Naive thymus-derived CD8-positive, alpha-beta T cell (primary cell): ENCODE data around the gene NRBP1. TPM values are rescaled to one million over a fixed set of nuclear protein-coding genes. Genes with fewer than 3 reads are reported as not detected.

Source experiments
- ATAC-seq, 2 donors: fragments of 150-1000 bp; cut with Tn5 transposase in 1 of 2; sonication (Bioruptor Pico), chemical (Tn5 transposase) in 1 of 2; 1 replicate in 1 of 2; 2 replicates in 1 of 2; pipeline ENCODE4 v1.10.0; 2021; ENCODE audit warnings: mild to moderate bottlenecking in 2 of 2, moderate library complexity in 2 of 2
- POLR2A ChIA-PET: fragments of 350-600 bp; sonication (Branson Sonifier 250); formaldehyde crosslinking; loops from one replicate; lab custom pipeline; 2021; ENCODE audit warnings: antibody characterized with exemption; lab: Charles Lee
- DNase-seq, 10 donors: peaks; one replicate each; pipeline versions ENCODE4 v3.0.0 to v3.0.0-alpha.2; 2020 to 2022
- H3K27ac Mint-ChIP-seq, 10 donors: one replicate each; pipeline ENCODE4 v1.8.0; 2020 to 2022; ENCODE audit warnings: mild to moderate bottlenecking in 10 of 10, mixed read lengths in 10 of 10, moderate library complexity in 4 of 10, inconsistent platforms in 1 of 10
- H3K27me3 Mint-ChIP-seq, 5 donors: one replicate each; pipeline ENCODE4 v1.8.0; 2021 to 2022; ENCODE audit warnings: mixed read lengths in 5 of 5
- H3K36me3 Mint-ChIP-seq, 3 donors: one replicate each; pipeline ENCODE4 v1.8.0; 2020 to 2022; ENCODE audit warnings: mixed read lengths in 3 of 3, mild to moderate bottlenecking in 2 of 3, inconsistent platforms in 1 of 3
- H3K4me1 Mint-ChIP-seq, 4 donors: one replicate each; pipeline ENCODE4 v1.8.0; 2021 to 2022; ENCODE audit warnings: mixed read lengths in 4 of 4
- H3K4me3 Mint-ChIP-seq, 10 donors: one replicate each; pipeline ENCODE4 v1.8.0; 2020 to 2022; ENCODE audit warnings: mild to moderate bottlenecking in 10 of 10, mixed read lengths in 10 of 10, moderate library complexity in 6 of 10, inconsistent platforms in 1 of 10
- H3K9me3 Mint-ChIP-seq, 9 donors: one replicate each; pipeline ENCODE4 v1.8.0; 2020 to 2022; ENCODE audit warnings: mixed read lengths in 9 of 9, mild to moderate bottlenecking in 3 of 9, inconsistent platforms in 1 of 9, moderate library complexity in 1 of 9
- polyA plus RNA-seq, 3 donors: library from polyadenylated mRNA; unstranded; fragments of 300-500 nt; fragmentation: Illumina TruSeq; gene quantifications; one replicate each; pipeline ENCODE4 v1.2.3, GENCODE V29; 2021
- total RNA-seq, 8 experiments: library from RNA in 2 of 8; stranded (reverse) in 2 of 8; gene quantifications; one replicate each; pipeline ENCODE4 v1.2.3 and lab custom pipeline; 2021 to 2026

The NRBP1 gene
- total and polyA plus RNA-seq, 5 experiments from 2014 or later: 73.4 to 118 (median 107) TPM

GRCh38 chr2:27451095-27451494, 22.7 kb downstream of the NRBP1 start:
- Mint-ChIP-seq H3K9me3 (no peaks in the 10 kb centered on the region), H3K27me3 (no peaks in the 10 kb centered on the region), H3K27ac (peak overlapping the region in 3 of 10 donors; percentile 9 to 38 (median 15)), H3K4me3 (no peak overlapping the region), H3K4me1 (peaks cover 0 to 3% (median 1%) of the 10 kb centered on the region in 4 donors), H3K36me3 (peaks cover 0 to 46% (median 10%) of the 10 kb centered on the region in 3 donors)
- DNase-seq: no peak
- no peak for ATAC-seq
- POLR2A ChIA-PET: no interaction called here

- H3K36me3 Mint-ChIP-seq: peaks cover 0 to 49% (median 7%) of the 10 kb centered on the region in 3 donors
These were observed 25.5 kb downstream of the NRBP1 start for GRCh38 chr2:27453968-27454367.

GRCh38 chr2:27461118-27461517, 32.7 kb downstream of the NRBP1 start:
- POLR2A ChIA-PET: no interaction called here
- H3K27me3 Mint-ChIP-seq: no peaks in the 10 kb centered on the region
- DNase-seq: no peak
- no peak for ATAC-seq
- H3K4me3 Mint-ChIP-seq: no peak overlapping the region
- H3K4me1 Mint-ChIP-seq: no peaks in the 10 kb centered on the region
- peaks cover 5 to 39% (median 9%) of the 10 kb centered on the region in 3 donors for H3K36me3 Mint-ChIP-seq
- no peaks in the 10 kb centered on the region for H3K9me3 Mint-ChIP-seq
- no peak overlapping the region for H3K27ac Mint-ChIP-seq

More at GRCh38 chr2:27453968-27454367, 25.5 kb downstream of the NRBP1 start:
- Mint-ChIP-seq H3K27ac (no peak overlapping the region), H3K9me3 (no peaks in the 10 kb centered on the region), H3K4me3 (no peak overlapping the region), H3K4me1 (peaks cover 0 to 3% (median 0%) of the 10 kb centered on the region in 4 donors), H3K27me3 (no peaks in the 10 kb centered on the region)
- no peak for ATAC-seq
- DNase-seq: no peak
- POLR2A ChIA-PET: no interaction called here

DNA sequence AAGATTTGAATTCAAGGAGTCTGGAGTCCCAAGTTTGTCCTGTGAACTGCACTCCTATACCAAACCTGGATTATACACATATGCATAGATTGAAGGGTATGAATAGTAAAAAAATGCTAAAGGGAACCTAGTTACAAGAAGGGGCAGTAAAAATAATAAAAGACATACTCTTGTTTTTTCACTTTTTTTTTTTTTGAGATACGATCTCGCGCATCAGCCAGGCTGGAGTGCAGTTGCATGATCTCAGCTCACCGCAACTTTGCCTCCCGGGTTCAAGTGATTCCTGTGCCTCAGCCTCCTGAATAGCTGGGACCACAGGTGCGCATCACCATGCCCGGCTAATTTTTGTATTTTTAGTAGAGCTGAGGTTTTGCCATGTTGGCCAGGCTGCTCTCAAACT, 36.0 kb downstream of the NRBP1 start:
- DNase-seq (no peak), ATAC-seq (no peak)
- H3K36me3 Mint-ChIP-seq: peaks cover 5 to 17% (median 9%) of the 10 kb centered on the region in 3 donors
- POLR2A ChIA-PET: no interaction called here
- no peaks in the 10 kb centered on the region for H3K4me1 Mint-ChIP-seq
- no peaks in the 10 kb centered on the region for H3K9me3 Mint-ChIP-seq
- no peak overlapping the region for H3K27ac Mint-ChIP-seq
- no peak overlapping the region for H3K4me3 Mint-ChIP-seq
- no peaks in the 10 kb centered on the region for H3K27me3 Mint-ChIP-seq

DNA sequence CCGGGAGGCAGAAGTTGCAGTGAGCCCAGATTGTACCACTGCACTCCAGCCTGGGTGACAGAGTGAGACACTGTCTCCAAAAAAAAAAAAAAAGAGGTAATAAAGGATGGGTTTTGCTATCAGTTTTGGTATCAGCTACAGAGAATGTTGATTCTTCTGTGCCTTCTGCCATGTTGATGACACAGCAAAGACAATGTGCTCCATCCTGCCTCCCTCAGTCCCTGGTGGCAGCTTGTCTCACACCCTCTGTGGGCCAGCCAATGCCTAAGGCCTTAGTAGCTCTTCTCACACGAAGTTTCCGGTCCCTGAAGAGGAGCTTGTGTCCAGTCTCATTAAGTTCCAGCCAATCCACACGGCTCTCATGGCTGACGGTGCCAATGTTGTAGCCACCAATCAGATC, 43.5 kb downstream of the NRBP1 start:
- ATAC-seq (no peak), DNase-seq (no peak)

GRCh38 chr2:27485496-27485895, 57.1 kb downstream of the NRBP1 start:
- H3K27me3 Mint-ChIP-seq: no peaks in the 10 kb centered on the region
- H3K4me1 Mint-ChIP-seq: peaks cover 8 to 20% (median 17%) of the 10 kb centered on the region in 4 donors
- no peak for DNase-seq
- ATAC-seq: no peak
- peak overlapping the region in 4 of 10 donors; percentile 17 to 63 (median 56) for H3K27ac Mint-ChIP-seq
- H3K9me3 Mint-ChIP-seq: no peaks in the 10 kb centered on the region
- POLR2A ChIA-PET: interaction anchor here (0.6 kb wide), 2 partner anchors 23 to 362 kb away, joined by 3 read pairs; partner anchors contain the start of gene ABHD1
- H3K36me3 Mint-ChIP-seq: peaks cover 0 to 29% (median 9%) of the 10 kb centered on the region in 3 donors
- no peak overlapping the region for H3K4me3 Mint-ChIP-seq

More for the DNA sequence above, 43.5 kb downstream of the NRBP1 start:
- Mint-ChIP-seq H3K36me3 (peaks cover 0 to 50% (median 22%) of the 10 kb centered on the region in 3 donors), H3K4me3 (no peak overlapping the region), H3K27me3 (no peaks in the 10 kb centered on the region), H3K4me1 (no peaks in the 10 kb centered on the region), H3K27ac (peak overlapping the region in 1 of 10 donors; percentile 53), H3K9me3 (no peaks in the 10 kb centered on the region)
- POLR2A ChIA-PET: no interaction called here

- Mint-ChIP-seq H3K4me3 (peak overlapping the region; percentile 78 to 92 (median 89)), H3K27me3 (peaks cover 4 to 15% (median 9%) of the 10 kb centered on the region in 5 donors), H3K27ac (peak overlapping the region; percentile 78 to 100 (median 99)), H3K9me3 (no peaks in the 10 kb centered on the region), H3K4me1 (peaks cover 8 to 28% (median 20%) of the 10 kb centered on the region in 4 donors), H3K36me3 (peaks cover 0 to 7% (median 2%) of the 10 kb centered on the region in 3 donors)
- POLR2A ChIA-PET: interaction anchor here (0.9 to 1.8 kb wide), 2 partner anchors 10 to 61 kb away, joined by 3 to 5 read pairs; partner anchors contain the start of gene NRBP1
- DNase-seq (peak in 2 of 10 donors; percentile 31 to 55), ATAC-seq (peak; percentile 18 to 19)
These were observed 60.7 kb downstream of the NRBP1 start for GRCh38 chr2:27489118-27489497.

GRCh38 chr2:27489498-27490397, 61.3 kb downstream of the NRBP1 start, which contains the start of gene IFT172:
TSS of gene IFT172 (minus strand) at chr2:27489743. CDS start at chr2:27489653, 90 bp downstream.
- H3K4me1 Mint-ChIP-seq: peaks cover 8 to 33% (median 22%) of the 10 kb centered on the region in 4 donors
- no peaks in the 10 kb centered on the region for H3K9me3 Mint-ChIP-seq
- H3K27me3 Mint-ChIP-seq: peaks cover 4 to 19% (median 14%) of the 10 kb centered on the region in 5 donors
- POLR2A ChIA-PET: interaction anchor here (0.6 to 1.8 kb wide), 2 partner anchors 61 to 95 kb away, joined by 4 to 5 read pairs; partner anchors contain the start of gene NRBP1
- peak within 1 kb of the TSS; percentile 78 to 100 (median 99) for H3K27ac Mint-ChIP-seq
- peak within 1 kb of the TSS; percentile 78 to 92 (median 89) for H3K4me3 Mint-ChIP-seq
- ATAC-seq: peak; percentile 89 to 90
- DNase-seq: peak; percentile 93 to 100 (median 99)
- H3K36me3 Mint-ChIP-seq: peaks cover 0 to 5% (median 2%) of the 10 kb centered on the region in 3 donors

Other genes with a start within 250 kb of the NRBP1 start
- 100 to 1,000 TPM; 105 TPM for gene ATRAID, start 216.6 kb upstream of the NRBP1 start, total RNA-seq
- gene ATRAID, start 216.6 kb upstream of the NRBP1 start, polyA plus RNA-seq: 100 to 1,000 TPM; 299 to 388 (median 360) TPM
- gene SLC5A6, start 216.4 kb upstream of the NRBP1 start, total RNA-seq: 10 to 100 TPM; 39.1 to 39.5 TPM
- 10 to 100 TPM; 14.3 to 17.8 (median 17.2) TPM for gene SLC5A6, start 216.4 kb upstream of the NRBP1 start, polyA plus RNA-seq
- 10 to 100 TPM; 52.8 to 59.7 TPM for gene CAD, start 211.3 kb upstream of the NRBP1 start, total RNA-seq
- 10 to 100 TPM; 18.0 to 31.9 (median 27.7) TPM for gene CAD, start 211.3 kb upstream of the NRBP1 start, polyA plus RNA-seq
- gene SLC30A3, start 165.6 kb upstream of the NRBP1 start, total RNA-seq: not detected
- under 1 TPM in 1 of 3 donors, not detected in 2; 0.13 TPM for gene SLC30A3, start 165.6 kb upstream of the NRBP1 start, polyA plus RNA-seq
- gene DNAJC5G, start 153.2 kb upstream of the NRBP1 start, total RNA-seq: not detected
- gene DNAJC5G, start 153.2 kb upstream of the NRBP1 start, polyA plus RNA-seq: not detected
- under 1 TPM in 1 of 2 experiments, not detected in 1; 0.19 TPM for gene TRIM54, start 146.2 kb upstream of the NRBP1 start, total RNA-seq
- gene TRIM54, start 146.2 kb upstream of the NRBP1 start, polyA plus RNA-seq: not detected
- gene UCN, start 120.2 kb upstream of the NRBP1 start, total RNA-seq: 1 to 10 TPM; 5.9 to 6.9 TPM
- 1 to 10 TPM in 2 of 3 donors, under 1 TPM in 1; 0.54 to 1.3 (median 1.2) TPM for gene UCN, start 120.2 kb upstream of the NRBP1 start, polyA plus RNA-seq
- 100 to 1,000 TPM; 109 to 111 TPM for gene MPV17, start 105.5 kb upstream of the NRBP1 start, total RNA-seq
- 100 to 1,000 TPM; 110 to 135 (median 124) TPM for gene MPV17, start 105.5 kb upstream of the NRBP1 start, polyA plus RNA-seq
- 100 to 1,000 TPM in 1 of 2 experiments, 10 to 100 TPM in 1; 96.5 to 105 TPM for gene GTF3C2, start 71.9 kb upstream of the NRBP1 start, total RNA-seq
- gene GTF3C2, start 71.9 kb upstream of the NRBP1 start, polyA plus RNA-seq: 10 to 100 TPM; 26.2 to 46.1 (median 31.3) TPM
- gene EIF2B4, start 58.3 kb upstream of the NRBP1 start, total RNA-seq: 10 to 100 TPM; 54.9 to 55.5 TPM
- gene EIF2B4, start 58.3 kb upstream of the NRBP1 start, polyA plus RNA-seq: 10 to 100 TPM; 26.4 to 41.2 (median 30.0) TPM
- 100 to 1,000 TPM; 121 to 122 TPM for gene SNX17, start 58.0 kb upstream of the NRBP1 start, total RNA-seq
- 100 to 1,000 TPM; 200 to 217 (median 215) TPM for gene SNX17, start 58.0 kb upstream of the NRBP1 start, polyA plus RNA-seq
- gene ZNF513, start 47.9 kb upstream of the NRBP1 start, total RNA-seq: 10 to 100 TPM; 18.6 to 18.8 TPM
- 1 to 10 TPM; 2.0 to 6.0 (median 2.5) TPM for gene ZNF513, start 47.9 kb upstream of the NRBP1 start, polyA plus RNA-seq
- gene PPM1G, start 19.0 kb upstream of the NRBP1 start, total RNA-seq: 10 to 100 TPM; 46.3 to 48.4 TPM
- 10 to 100 TPM; 57.1 to 85.2 (median 66.1) TPM for gene PPM1G, start 19.0 kb upstream of the NRBP1 start, polyA plus RNA-seq
- 10 to 100 TPM; 20.9 to 23.7 TPM for gene KRTCAP3, start 13.8 kb downstream of the NRBP1 start, total RNA-seq
- gene KRTCAP3, start 13.8 kb downstream of the NRBP1 start, polyA plus RNA-seq: 1 to 10 TPM; 3.1 to 3.9 (median 3.6) TPM
- gene IFT172, start 61.1 kb downstream of the NRBP1 start, total RNA-seq: 10 to 100 TPM; 32.2 to 40.6 TPM
- gene IFT172, start 61.1 kb downstream of the NRBP1 start, polyA plus RNA-seq: 1 to 10 TPM; 1.1 to 4.9 (median 3.4) TPM
- not detected for gene FNDC4, start 66.6 kb downstream of the NRBP1 start, total RNA-seq
- under 1 TPM in 2 of 3 donors, not detected in 1; 0.09 to 0.15 TPM for gene FNDC4, start 66.6 kb downstream of the NRBP1 start, polyA plus RNA-seq
- not detected for gene GCKR, start 68.2 kb downstream of the NRBP1 start, total RNA-seq
- not detected for gene GCKR, start 68.2 kb downstream of the NRBP1 start, polyA plus RNA-seq
- 10 to 100 TPM; 68.1 to 73.5 TPM for gene ZNF512, start 154.4 kb downstream of the NRBP1 start, total RNA-seq
- 10 to 100 TPM; 35.3 to 58.9 (median 50.1) TPM for gene ZNF512, start 154.4 kb downstream of the NRBP1 start, polyA plus RNA-seq
- 1 to 10 TPM; 1.6 to 1.8 TPM for gene CCDC121, start 200.4 kb downstream of the NRBP1 start, total RNA-seq
- 1 to 10 TPM in 1 of 3 donors, under 1 TPM in 2; 0.38 to 1.8 (median 0.99) TPM for gene CCDC121, start 200.4 kb downstream of the NRBP1 start, polyA plus RNA-seq
- 10 to 100 TPM; 26.4 to 27.1 TPM for gene GPN1, start 200.4 kb downstream of the NRBP1 start, total RNA-seq
- gene GPN1, start 200.4 kb downstream of the NRBP1 start, polyA plus RNA-seq: 10 to 100 TPM; 57.1 to 70.4 (median 61.3) TPM
- 10 to 100 TPM; 49.7 to 52.0 TPM for gene SUPT7L, start 235.0 kb downstream of the NRBP1 start, total RNA-seq
- gene SUPT7L, start 235.0 kb downstream of the NRBP1 start, polyA plus RNA-seq: 10 to 100 TPM; 17.0 to 23.3 (median 19.9) TPM
- 10 to 100 TPM; 27.4 to 28.5 TPM for gene SLC4A1AP, start 235.3 kb downstream of the NRBP1 start, total RNA-seq
- gene SLC4A1AP, start 235.3 kb downstream of the NRBP1 start, polyA plus RNA-seq: 10 to 100 TPM; 25.3 to 28.6 (median 27.6) TPM